ENCODE data around the gene PPIL1. TPM values are rescaled to one million over a fixed set of nuclear protein-coding genes. Genes with fewer than 3 reads are reported as not detected.
A peak's percentile ranks its signal among the peaks of the same experiment; 100 is the strongest.
"Not testable (repeated sequence)": the region's sequence is repeated elsewhere in the genome, so short reads cannot be mapped to it uniquely, and the experiment has no call there.

PPIL1 gene
- 21.3 and 26.9 TPM in 2 replicates for total RNA-seq

DNA sequence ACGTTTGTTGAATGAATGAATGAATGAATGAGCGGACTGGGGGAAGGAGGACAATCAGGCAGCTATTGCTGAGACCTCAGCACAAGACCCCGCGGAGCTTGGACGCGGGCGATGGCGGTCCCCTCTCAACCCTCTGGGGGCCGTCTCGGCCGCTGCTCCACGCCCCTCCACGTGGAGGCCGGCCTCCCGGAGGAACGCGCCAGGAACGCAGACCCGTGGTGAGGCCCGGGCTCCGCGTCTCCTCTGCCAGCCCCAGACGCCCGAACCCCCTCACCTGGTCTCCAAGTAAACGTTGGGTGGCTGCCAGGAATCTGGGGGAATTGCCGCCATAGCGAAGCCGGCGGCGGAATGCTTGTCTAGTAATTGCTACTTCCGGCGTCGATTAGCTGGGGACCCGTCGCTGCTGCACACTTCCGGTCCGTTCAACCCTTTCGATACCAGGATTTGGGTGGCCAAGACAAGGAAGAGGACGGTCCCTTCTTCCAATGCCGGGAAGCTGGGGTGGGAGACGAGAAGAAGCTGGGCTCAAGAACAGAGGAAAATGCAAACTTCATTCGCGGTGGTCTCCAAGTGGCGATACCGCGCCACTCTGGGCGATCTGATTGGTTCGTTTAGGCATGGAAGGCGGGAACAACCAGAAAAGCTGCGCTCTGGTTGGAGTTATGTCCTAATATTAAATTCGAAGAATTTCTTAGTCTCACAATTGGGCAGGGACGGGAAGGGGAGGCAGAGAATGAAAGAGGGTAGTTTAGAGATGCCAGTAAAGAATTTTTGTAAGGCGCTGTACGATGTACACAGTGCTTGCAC is at the start of gene PPIL1:
Gene PPIL1 (minus strand): TSS at position 361 of the 807 bp plus-strand sequence. CDS start 31 bp downstream, at position 330.
- DNase-seq, result peak; percentile 93

DNA sequence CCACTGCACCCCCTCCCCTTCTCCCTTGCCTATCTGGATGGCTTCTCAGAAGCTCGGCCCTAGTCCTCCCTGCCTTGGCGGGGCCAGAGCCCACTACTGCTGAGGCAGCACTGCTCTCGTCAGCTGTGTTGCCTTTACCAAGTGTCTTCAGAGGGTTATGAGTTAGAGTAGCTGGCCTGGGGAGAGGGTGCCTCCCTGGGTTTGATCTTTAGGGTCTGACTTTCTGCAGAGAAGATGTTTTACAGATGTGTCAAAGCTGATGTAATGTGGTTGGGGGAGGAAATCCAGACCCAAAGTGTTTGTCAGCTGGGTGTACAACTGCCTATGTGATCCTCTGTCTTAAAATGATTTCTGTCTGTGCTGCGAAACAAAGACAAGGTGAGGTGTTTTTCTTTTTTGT is 49.5 kb upstream of the PPIL1 start:
- no peak for DNase-seq

DNA sequence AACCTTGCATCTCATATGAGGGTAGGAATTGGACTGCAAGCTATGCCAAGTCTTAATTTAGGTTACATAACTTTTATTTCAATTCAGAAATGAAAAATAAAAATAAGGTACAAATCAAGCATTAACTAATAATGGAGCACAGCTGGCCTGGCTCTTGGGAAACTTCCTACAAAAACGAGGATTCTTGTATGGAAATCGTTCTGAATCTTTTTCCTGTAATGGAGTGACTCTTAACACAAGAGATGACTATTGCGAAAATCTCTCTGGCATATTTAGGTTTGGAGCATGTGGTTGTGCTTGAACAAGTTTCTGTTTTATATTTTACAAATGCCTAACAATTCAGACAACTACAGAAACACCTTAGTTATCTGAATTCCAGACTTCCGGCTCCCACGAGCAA is 45.9 kb upstream of the PPIL1 start:
- no peak for DNase-seq

DNA sequence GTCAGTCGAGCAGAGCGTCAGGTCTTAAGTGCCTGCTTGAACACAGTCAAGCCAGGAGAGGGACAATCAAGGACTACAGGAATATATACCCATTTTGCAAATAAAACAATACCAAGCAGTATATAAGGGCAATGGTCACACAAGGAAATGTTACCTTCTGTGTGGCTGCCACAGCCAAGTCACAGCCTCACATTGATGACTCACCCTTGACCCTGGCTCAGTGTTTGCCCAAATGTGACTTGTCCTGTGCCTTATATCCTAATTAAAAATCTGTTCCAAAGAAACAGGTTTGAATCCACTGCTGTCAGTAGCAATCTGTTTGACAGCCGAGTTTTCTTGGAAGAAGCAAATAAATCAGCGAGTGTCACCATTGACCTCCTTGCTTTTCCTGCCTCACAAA is 45.4 kb upstream of the PPIL1 start:
- DNase-seq, result no peak

DNA sequence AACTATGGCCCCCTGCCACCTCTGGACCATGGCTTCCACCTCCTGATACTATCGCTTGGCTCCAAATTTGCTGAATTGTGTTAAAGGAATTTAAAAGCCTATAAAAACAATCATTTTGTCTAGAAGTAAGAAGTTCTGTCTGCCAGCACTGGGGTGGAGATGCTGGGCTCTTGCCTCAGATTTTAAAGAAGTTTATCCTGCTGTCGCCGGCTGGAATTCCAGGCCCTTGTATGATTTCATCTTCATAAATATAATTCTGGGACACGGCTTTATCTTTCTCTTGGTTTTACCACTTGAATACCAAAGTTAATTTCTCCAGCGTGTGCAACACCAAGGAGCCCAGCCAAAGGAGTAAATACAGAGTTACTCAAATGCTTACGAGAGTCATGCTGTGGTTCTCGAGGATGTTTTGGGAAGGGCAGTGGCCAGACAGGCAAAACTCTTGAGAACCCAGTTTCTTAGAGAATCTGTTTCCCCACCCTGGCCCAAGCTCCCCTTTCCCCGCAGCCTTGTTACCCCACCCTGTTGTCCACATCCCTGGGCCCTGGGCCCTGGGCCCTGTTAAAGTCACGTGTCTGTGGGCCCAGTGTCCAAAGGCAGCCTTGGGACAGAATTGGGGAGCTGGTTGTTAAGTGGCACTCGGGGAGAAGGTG is 43.1 kb upstream of the PPIL1 start:
- DNase-seq, result no peak

DNA sequence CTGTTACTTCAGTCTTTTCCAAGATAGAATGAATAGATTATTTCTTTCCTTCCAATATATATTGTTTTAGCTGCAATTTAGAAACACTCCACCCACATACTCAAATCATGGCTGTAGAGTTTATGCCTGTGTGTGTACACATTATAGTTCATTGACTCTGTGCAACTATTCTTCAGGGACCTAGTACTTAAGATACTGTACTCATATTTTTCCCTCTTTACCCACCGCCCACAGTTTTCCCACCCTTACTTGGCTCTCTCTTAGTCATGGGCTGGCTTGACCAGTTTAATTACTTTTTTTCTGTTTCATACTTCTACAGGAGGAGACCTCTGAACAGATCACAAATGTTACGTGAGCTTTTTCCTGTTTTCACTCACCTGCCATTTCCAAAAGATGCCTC is 41.5 kb upstream of the PPIL1 start:
- no peak for DNase-seq

DNA sequence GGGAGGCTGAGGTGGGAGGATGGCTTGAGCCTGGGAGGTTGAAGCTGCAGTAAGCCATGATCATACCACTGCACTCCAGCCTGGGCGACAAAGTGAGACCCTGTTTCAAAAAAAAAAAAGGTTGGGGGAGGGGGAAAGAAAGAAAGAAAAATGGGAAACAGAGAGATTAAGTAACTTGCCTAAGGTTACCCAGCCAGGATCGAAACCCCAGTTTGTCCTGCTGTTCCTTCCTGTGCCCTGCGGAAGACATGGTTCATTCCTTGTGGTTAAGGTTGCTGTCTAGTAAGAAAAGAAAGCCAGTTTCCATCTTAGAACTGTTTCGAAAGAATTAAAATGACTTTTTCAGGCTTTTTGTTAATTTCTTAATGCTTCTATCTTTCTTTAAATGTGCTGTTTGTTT is 41.0 kb upstream of the PPIL1 start:
- no peak for DNase-seq

DNA sequence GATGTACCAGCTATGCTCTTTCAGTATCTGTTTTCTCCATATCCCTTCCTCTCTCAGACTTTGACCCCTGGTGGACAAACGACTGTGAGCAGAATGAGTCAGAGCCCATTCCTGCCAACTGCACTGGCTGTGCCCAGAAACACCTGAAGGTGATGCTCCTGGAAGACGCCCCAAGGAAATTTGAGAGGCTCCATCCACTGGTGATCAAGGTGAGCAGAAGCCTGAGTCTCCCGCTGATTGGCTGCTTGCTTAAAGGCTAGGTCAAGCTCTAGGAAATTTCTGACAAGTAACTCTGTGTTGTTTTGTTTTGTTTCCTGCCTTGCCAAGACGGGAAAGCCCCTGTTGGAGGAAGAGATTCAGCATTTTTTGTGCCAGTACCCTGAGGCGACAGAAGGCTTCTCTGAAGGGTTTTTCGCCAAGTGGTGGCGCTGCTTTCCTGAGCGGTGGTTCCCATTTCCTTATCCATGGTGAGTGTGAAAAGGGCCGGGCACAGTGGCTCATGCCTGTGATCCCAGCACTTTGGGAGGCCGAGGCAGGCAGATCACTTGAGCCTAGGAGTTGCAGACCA is 39.7 kb upstream of the PPIL1 start:
- peak; percentile 67 for DNase-seq

DNA sequence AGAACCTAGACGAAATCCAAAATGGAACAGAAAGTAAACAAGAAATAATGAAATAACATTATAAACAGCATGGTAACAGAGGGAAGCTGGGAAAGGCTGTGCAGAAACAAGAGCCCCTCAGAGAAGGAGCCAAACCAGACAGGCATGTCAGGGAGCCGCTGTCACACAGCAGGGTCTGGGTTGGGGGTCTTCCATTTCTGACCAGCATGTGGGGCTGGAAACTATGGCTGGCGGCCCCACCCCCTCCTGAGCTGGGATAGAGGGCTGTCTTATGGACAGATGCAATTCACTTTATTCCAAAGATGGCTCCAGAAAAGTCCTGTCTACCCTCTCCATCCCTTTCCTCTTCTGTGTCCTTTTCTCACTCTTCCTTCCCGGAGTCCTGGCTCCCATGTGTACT is 38.5 kb upstream of the PPIL1 start:
- no peak for DNase-seq

DNA sequence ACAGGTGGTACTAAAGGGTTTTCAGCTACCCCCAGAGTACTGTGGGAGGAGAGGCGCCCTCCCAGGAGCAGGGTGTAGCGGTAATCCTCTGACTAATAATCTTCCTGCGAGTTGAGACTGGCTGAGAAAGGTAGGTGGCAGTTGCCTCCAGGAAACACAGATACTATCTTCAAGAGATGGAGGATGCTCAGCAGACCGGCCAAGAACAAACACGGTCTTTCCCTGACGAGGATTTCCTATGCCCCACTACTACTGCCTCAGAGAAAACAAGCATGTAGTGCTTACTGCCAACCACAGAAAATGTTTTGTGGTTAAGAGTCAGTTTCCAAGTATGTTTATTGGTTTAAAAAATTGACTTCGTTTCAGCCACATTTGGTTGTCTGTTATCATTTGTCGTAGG is 38.0 kb upstream of the PPIL1 start:
- peak; percentile 4 for DNase-seq

DNA sequence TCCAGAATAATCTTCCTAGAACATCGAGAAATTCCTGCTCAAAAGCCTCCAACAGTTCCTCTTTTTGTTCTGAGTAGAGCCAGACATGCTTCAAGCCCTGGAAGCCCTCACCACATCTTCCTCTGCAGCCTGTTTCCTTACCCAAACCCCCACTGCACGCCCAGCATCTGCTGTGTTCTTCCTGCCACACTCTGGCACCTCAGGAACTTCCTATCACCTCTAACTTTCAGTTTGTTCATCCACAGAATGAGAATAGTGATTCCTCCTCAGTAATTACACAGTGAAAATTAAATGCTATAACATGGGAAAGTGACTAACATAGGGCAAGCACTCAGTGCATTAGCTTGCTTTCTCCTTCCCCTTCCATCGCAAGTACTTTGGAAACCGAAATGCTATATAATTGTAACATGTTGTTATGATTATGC is 37.4 kb upstream of the PPIL1 start:
- DNase-seq, result peak; percentile 65

DNA sequence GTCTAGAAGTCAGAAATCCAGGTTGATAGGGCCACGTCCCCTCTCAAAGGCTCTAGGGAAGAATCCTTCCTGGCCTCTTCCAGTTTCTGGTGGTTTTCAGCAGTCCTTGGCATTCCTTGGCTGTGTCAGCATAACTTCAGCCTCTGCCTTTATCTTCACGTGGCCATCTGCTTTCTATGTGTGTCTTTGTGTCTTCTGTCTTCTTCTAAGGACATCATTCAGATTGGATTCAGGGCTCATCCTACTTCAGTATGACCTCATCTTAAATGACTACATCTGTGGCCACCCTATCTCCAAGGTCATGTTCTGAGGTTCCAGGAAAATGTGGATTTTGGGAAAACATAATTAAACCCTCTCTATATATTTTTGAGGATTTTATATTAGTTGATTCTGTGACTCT is 34.1 kb upstream of the PPIL1 start:
- no peak for DNase-seq

DNA sequence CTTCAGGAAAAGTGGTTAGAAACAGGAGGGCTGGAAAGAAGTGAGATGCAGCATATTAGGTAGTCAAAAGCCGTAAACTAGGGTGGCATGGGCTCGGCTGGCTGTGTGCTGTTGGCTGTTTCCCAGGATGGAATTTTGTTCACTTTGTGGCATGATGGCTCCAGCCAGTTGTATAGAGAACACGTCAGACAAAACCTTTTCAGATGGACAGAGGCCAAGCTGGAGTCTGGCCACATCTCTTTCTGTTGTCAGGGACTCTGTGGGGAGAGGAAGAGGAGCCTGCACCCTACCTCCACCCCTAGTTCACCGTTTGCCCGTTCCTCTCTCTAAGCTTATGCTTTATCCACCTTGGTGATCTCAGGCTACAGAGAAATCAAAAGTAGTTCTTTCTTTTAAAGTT is 33.2 kb upstream of the PPIL1 start:
- peak; percentile 28 for DNase-seq

DNA sequence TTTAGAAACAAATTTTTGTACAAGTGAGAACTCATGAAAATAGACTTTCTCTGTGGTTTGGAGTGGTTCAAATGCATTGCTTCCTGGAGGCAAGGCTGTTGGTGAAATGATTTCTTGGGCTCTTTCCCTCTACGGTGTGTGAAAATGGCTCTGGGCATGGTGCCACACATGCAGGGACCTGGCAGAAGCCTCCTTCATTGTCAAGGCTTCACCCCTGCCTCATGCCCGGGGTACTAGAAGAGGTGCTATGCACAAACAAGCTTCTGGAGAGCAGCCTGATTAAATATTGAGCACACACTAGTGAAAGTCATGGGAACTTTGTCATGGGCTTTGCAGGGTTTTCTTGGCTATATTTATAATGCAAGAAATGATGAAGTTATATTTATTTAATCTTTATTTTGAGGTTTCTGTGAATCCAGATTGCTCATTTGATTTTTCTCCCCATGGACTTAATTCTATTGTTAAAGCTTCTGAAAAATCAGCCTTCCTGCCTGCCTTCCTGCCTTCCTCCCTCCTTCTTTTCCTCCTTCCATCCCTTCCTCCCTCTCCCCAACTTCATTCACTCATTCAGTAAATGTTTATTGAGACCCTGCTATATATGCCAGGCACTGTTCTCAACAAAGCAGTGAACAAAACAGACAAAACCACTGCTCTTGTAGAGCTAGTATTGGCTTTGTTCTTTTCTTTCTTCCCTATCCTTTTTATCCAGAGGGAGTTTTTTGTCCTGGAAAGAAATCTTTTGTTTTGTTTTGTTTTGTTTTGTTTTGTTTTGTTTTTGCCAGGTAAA is 32.1 kb upstream of the PPIL1 start:
- DNase-seq, result peak; percentile 62

DNA sequence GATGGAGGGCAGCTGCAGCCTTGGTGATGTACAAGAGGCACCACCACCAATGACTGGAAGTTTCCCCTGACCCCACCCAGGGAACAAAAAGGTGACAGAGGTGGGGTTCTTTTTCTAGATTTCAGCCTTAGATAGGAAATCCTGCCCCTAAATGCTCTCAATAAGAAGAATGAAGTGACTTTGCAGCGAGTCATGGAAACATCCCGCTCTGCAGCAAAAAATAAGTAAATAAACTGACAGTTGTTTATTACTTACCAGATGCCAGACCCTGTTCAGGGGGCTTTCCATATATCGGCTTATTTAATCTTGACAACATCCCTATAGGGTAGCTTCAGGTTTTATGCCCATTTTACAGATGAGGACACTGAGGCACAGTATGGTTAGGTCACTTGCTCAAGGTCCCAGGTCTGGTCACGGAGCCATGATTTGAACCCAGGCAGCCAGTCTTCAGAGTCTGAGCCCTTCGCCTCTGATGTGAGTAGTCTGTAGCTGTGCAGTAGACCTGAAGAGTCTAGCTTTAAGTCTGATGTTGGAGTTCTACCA is 30.3 kb upstream of the PPIL1 start:
- no peak for DNase-seq

DNA sequence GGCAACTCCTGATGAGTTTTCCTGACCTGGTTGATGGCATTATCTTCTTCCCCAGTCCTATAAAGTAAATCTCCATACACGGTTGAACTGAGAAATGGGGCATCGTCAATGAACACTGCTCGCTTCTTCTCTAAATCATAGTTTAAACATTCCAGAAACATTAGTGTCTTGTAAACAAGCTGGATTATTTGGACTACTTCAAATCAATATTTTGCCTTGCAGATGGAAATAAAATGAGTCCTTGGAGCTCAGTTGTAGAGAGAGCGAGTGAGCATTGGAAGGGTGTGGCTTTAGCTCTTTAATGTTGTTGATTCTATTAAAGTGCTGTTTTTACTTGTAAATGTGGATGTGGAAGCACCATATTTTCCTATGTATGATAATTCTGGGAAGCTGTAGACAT is 29.5 kb upstream of the PPIL1 start:
- no peak for DNase-seq

DNA sequence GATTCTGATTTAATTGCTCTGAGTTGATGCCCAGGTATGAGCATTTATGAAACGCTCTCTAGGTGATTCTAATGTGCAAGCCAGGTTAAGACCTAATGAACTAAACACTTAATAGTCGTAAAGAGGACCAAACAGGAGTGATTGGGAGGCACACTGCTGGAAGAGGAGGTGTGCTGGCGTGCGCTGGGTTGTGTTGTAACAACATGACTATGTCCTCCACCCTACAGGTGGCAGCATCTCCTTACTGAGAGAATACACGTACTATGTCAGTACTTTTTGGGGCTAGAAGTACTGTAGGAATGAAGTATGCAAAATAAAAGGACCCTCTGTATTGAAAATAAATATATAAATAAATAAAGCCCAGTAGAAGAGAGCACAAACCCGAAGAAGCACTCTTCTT is 23.0 kb upstream of the PPIL1 start:
- peak; percentile 31 for DNase-seq

DNA sequence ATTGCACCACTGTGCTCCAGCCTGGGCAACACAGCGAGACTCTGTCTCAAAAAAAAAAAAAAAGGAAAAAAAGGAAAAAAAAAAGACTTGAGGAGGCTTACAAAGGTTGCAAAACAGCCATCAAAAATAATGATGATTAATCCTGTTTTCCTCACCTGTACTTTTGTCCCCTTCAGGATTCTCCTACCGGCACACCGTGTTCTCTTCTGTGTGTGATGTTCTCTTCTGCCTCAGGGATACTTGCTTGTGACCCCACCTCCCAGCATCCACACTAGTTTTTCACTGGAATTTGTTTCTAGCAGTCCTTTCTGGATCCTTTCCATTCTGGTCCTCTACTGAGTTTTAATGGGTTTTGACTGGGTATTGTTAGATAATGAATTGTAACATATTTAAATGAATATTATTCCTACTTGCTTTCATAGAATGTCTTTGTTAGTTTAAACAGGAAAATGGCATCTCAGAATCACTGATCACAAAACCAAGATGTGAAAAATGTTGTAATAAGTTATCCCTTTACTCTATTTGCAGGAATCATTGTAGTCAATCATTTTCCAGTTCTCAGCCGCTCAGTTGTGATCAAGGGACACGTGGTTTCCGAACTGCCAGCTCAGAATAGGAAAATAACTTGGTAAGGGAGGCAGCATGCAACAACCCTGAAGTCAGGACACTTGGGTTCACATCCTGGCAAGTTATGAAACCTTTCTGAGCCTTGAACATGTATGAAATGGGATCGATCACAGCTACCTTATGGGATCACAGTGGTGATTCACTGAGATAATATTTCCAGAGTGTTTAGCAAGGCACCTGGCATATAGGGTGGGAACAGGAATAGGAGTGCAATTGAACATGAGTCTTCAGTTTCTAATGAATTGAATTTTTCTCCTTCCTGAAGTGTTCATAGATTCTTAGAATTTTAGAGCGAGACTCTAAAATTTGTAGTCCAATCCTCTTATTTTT is 19.7 kb upstream of the PPIL1 start:
- no peak for DNase-seq

DNA sequence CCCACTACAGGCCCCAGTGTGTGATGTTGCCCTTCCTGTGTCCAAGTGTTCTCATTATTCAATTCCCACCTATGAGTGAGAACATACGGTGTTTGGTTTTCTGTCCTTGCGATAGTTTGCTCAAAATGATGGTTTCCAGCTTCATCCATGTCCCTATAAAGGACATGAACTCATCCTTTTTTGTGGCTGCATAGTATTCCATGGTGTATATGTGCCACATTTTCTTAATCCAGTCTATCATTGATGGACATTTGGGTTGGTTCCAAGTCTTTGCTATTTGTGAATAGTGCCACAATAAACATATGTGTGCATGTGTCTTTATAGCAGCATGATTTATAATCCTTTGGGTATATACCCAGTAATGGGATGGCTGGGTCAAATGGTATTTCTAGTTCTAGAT is 16.6 kb upstream of the PPIL1 start:
- DNase-seq, result not testable (repeated sequence)

DNA sequence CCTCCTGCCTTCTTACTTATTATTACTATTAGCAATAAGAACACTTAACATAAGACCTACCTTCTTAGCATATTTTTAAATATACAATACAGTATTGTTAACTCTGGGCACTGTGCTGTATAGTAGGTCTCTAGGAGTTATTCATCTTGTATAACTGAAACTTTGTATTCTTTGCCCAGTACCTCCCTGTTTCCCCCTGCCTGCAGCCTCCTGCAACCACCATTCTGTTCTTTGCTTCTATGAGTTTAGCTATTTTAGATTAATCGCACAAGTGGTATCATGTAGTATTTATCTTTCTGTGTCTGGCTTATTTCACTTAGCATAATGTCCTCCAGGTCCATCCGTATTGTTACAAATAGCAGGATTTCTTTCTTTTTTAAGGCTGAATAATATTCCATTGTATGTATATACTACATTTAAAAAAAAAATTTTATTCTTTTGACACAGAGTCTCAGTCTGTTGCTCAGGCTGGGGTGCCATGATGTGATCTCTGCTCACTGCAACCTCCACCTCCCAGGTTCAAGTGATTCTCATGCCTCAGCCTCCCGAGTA is 15.6 kb upstream of the PPIL1 start:
- DNase-seq, result no peak
